ENCODE results near the gene GBP3. TPM values are rescaled to one million over a fixed set of nuclear protein-coding genes. Genes with fewer than 3 reads are reported as not detected.

Gene GBP3
- total RNA-seq, 1 experiment from 2014 or later, result 1.2 TPM

DNA sequence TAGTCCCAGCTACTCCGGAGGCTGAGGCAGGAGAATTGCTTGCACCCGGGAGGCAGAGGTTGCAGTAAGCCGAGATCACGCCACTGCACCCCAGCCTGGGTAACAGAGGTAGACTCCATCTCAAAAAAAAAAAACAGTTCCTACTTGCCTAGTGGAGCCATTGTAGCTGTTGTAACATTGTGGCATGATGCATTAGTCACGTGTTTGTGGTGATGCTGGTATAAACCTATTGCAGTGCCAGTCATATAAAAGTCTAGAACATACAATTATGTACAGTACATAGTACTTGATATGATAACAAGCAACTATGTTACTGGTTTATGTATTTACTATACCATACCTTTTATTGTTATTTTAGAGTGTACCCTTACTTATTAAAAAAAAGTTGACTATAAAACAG lies 46.4 kb downstream of the GBP3 start:
- H3K9me2 ChIP-seq (ENCODE audit: insufficient read depth), result no peaks in the 10 kb centered on the region
- ChIA-PET POLR2A (no interaction called here), RAD21 (ENCODE audit: low non-redundant PET in 1 of 2, low total read pairs in 2 of 2, uncharacterized antibody in 2 of 2, unreplicated experiment in 2 of 2) (no interaction called here), CTCF (no interaction called here)
- no peaks in the 10 kb centered on the region for H3K27me3 ChIP-seq (ENCODE audit: insufficient read depth, low read length)
- no peaks in the 10 kb centered on the region for H3K4me1 ChIP-seq (ENCODE audit: control insufficient read depth in 1 of 2, insufficient read depth in 2 of 2, low read length in 2 of 2)
- H3K9ac ChIP-seq (ENCODE audit: low read length), result no peak overlapping the region
- H2AFZ ChIP-seq (ENCODE audit: low read depth, low read length, poor library complexity, severe bottlenecking), result no peak overlapping the region
- no peaks in the 10 kb centered on the region for H3K9me3 ChIP-seq (ENCODE audit: control insufficient read depth in 1 of 2, insufficient read depth in 1 of 2, low read depth in 1 of 2, low read length in 2 of 2)
- H4K20me1 ChIP-seq (ENCODE audit: insufficient read depth), result no peaks in the 10 kb centered on the region
- H3K4me2 ChIP-seq (ENCODE audit: low read length), result no peak overlapping the region
- H3K36me3 ChIP-seq (ENCODE audit: control insufficient read depth in 1 of 2, insufficient read depth in 2 of 2, low read length in 2 of 2), result no peaks in the 10 kb centered on the region
- TF ChIP-seq, protein P1, sequence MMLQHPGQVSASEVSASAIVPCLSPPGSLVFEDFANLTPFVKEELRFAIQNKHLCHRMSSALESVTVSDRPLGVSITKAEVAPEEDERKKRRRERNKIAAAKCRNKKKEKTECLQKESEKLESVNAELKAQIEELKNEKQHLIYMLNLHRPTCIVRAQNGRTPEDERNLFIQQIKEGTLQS (IDR thresholded peaks at IDR 0.05), result no peak
- TF ChIP-seq ZNF274 (IDR thresholded peaks at IDR 0.05; ENCODE audit: low read depth, low read length) (no peak), CBX3 (IDR thresholded peaks at IDR 0.05; ENCODE audit: low read depth) (no peak), TCF7L2 (IDR thresholded peaks at IDR 0.05; ENCODE audit: borderline replicate concordance, extremely low read depth, insufficient read depth, insufficient read length) (no peak), ELF1 (IDR thresholded peaks at IDR 0.05; ENCODE audit: borderline replicate concordance, low read depth) (no peak), SIN3A (IDR thresholded peaks at IDR 0.05; ENCODE audit: low read depth) (no peak), POLR2A (IDR thresholded peaks at IDR 0.05; ENCODE audit: borderline replicate concordance, extremely low read depth, insufficient read depth, insufficient read length) (no peak), EZH2 (IDR thresholded peaks at IDR 0.05) (no peak), ZFX (IDR thresholded peaks at IDR 0.05) (no peak), EGR1 (IDR thresholded peaks at IDR 0.05; ENCODE audit: low read depth) (no peak), CEBPB (IDR thresholded peaks at IDR 0.05; ENCODE audit: low read depth) (no peak), RAD21 (IDR thresholded peaks at IDR 0.05; ENCODE audit: low read depth) (no peak), FOSL1 (IDR thresholded peaks at IDR 0.05; ENCODE audit: low read depth) (no peak), YY1 (IDR thresholded peaks at IDR 0.05; ENCODE audit: extremely low read depth, insufficient replicate concordance, low read depth, low read length) (no peak)
- TF ChIP-seq, protein P2, sequence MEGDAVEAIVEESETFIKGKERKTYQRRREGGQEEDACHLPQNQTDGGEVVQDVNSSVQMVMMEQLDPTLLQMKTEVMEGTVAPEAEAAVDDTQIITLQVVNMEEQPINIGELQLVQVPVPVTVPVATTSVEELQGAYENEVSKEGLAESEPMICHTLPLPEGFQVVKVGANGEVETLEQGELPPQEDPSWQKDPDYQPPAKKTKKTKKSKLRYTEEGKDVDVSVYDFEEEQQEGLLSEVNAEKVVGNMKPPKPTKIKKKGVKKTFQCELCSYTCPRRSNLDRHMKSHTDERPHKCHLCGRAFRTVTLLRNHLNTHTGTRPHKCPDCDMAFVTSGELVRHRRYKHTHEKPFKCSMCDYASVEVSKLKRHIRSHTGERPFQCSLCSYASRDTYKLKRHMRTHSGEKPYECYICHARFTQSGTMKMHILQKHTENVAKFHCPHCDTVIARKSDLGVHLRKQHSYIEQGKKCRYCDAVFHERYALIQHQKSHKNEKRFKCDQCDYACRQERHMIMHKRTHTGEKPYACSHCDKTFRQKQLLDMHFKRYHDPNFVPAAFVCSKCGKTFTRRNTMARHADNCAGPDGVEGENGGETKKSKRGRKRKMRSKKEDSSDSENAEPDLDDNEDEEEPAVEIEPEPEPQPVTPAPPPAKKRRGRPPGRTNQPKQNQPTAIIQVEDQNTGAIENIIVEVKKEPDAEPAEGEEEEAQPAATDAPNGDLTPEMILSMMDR (IDR thresholded peaks at IDR 0.05 in 2 of 3, conservative IDR thresholded peaks at IDR 0.05 in 1 of 3; ENCODE audit: borderline replicate concordance in 1 of 3, insufficient read depth in 1 of 3, low read depth in 2 of 3, low read length in 2 of 3), result no peak
- TF ChIP-seq, protein P3, sequence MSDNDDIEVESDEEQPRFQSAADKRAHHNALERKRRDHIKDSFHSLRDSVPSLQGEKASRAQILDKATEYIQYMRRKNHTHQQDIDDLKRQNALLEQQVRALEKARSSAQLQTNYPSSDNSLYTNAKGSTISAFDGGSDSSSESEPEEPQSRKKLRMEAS (IDR thresholded peaks at IDR 0.05), result no peak
- TF ChIP-seq, protein P4, sequence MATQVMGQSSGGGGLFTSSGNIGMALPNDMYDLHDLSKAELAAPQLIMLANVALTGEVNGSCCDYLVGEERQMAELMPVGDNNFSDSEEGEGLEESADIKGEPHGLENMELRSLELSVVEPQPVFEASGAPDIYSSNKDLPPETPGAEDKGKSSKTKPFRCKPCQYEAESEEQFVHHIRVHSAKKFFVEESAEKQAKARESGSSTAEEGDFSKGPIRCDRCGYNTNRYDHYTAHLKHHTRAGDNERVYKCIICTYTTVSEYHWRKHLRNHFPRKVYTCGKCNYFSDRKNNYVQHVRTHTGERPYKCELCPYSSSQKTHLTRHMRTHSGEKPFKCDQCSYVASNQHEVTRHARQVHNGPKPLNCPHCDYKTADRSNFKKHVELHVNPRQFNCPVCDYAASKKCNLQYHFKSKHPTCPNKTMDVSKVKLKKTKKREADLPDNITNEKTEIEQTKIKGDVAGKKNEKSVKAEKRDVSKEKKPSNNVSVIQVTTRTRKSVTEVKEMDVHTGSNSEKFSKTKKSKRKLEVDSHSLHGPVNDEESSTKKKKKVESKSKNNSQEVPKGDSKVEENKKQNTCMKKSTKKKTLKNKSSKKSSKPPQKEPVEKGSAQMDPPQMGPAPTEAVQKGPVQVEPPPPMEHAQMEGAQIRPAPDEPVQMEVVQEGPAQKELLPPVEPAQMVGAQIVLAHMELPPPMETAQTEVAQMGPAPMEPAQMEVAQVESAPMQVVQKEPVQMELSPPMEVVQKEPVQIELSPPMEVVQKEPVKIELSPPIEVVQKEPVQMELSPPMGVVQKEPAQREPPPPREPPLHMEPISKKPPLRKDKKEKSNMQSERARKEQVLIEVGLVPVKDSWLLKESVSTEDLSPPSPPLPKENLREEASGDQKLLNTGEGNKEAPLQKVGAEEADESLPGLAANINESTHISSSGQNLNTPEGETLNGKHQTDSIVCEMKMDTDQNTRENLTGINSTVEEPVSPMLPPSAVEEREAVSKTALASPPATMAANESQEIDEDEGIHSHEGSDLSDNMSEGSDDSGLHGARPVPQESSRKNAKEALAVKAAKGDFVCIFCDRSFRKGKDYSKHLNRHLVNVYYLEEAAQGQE (IDR thresholded peaks at IDR 0.05; ENCODE audit: low read depth), result no peak
- TF ChIP-seq, protein P5, sequence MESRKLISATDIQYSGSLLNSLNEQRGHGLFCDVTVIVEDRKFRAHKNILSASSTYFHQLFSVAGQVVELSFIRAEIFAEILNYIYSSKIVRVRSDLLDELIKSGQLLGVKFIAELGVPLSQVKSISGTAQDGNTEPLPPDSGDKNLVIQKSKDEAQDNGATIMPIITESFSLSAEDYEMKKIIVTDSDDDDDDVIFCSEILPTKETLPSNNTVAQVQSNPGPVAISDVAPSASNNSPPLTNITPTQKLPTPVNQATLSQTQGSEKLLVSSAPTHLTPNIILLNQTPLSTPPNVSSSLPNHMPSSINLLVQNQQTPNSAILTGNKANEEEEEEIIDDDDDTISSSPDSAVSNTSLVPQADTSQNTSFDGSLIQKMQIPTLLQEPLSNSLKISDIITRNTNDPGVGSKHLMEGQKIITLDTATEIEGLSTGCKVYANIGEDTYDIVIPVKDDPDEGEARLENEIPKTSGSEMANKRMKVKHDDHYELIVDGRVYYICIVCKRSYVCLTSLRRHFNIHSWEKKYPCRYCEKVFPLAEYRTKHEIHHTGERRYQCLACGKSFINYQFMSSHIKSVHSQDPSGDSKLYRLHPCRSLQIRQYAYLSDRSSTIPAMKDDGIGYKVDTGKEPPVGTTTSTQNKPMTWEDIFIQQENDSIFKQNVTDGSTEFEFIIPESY (IDR thresholded peaks at IDR 0.05; ENCODE audit: extremely low read depth, insufficient replicate concordance, low read length), result no peak
- H3K79me2 ChIP-seq (ENCODE audit: insufficient read depth, low read length), result peaks cover 43% of the 10 kb centered on the region
- intact Hi-C loops (cut with micrococcal nuclease), result loop anchor here (10.0 kb wide), 1 partner anchor 789 kb away; no protein-coding TSS in a partner anchor
- ATAC-seq (no peak), DNase-seq (ENCODE audit: low read depth, low spot score) (no peak)
- H3K4me3 ChIP-seq (replicated peaks in 1 of 2; ENCODE audit: low read depth in 1 of 2, low read length in 2 of 2), result no peak overlapping the region
- no TSS peak for BruUV-seq (replicated peaks)
- no peak overlapping the region for H3K27ac ChIP-seq (ENCODE audit: low read depth, low read length)

All from HCT116 (cell line).